H1 (cell line): Measurements from ENCODE around the gene KRT75.

ENCODE experiments used
- CBX8 ChIP-seq: fragments of 300-800, 300-1000 bp; sonication (generic); IDR thresholded peaks from 2 replicates; pipeline ENCODE4 v1.7.1; 2016; ENCODE audit warnings: low read depth, low read length, borderline replicate concordance
- EP300 ChIP-seq, 2 experiments: IDR thresholded peaks; 1 replicate in 1 of 2; 2 replicates in 1 of 2; pipeline ENCODE4 v1.6.1; 2011 to 2012; ENCODE audit warnings: low read depth in 2 of 2, low read length in 2 of 2, mild to moderate bottlenecking in 2 of 2, borderline replicate concordance in 1 of 2, inconsistent platforms in 1 of 2, moderate library complexity in 1 of 2
- GABPA ChIP-seq: IDR thresholded peaks from 2 replicates; pipeline ENCODE4 v1.6.1; 2011; ENCODE audit warnings: mild to moderate bottlenecking, low read length, moderate library complexity, borderline replicate concordance; ENCODE audit not compliant: insufficient read depth
- GTF2F1 ChIP-seq: IDR thresholded peaks from 2 replicates; pipeline ENCODE4 v1.6.1; 2012; ENCODE audit warnings: low read depth, low read length, improper control_type of control experiment, borderline replicate concordance
- MAFK ChIP-seq: IDR thresholded peaks from 2 replicates; pipeline ENCODE4 v1.6.1; 2012; ENCODE audit warnings: low read depth, mild to moderate bottlenecking, improper control_type of control experiment, low read length
- POLR2A ChIP-seq, 2 experiments: IDR thresholded peaks; 1 replicate in 1 of 2; 2 replicates in 1 of 2; pipeline ENCODE4 v1.6.1; 2011; ENCODE audit warnings: low read depth in 2 of 2, low read length in 2 of 2, mild to moderate bottlenecking in 2 of 2; ENCODE audit errors: control extremely low read depth in 1 of 2
- POLR2AphosphoS5 ChIP-seq: IDR thresholded peaks from 2 replicates; pipeline ENCODE4 v1.6.1; 2011; ENCODE audit warnings: low read depth, low read length
- RAD21 ChIP-seq, 2 experiments: IDR thresholded peaks in 1 of 2; conservative IDR thresholded peaks in 1 of 2; 2 replicates each; pipeline ENCODE4 v1.6.1; 2011; ENCODE audit warnings: low read depth in 2 of 2, low read length in 2 of 2, improper control_type of control experiment in 1 of 2, inconsistent platforms in 1 of 2, mild to moderate bottlenecking in 1 of 2, moderate library complexity in 1 of 2
- SAP30 ChIP-seq: fragments of 300-600 bp; sonication (generic); IDR thresholded peaks from 2 replicates; pipeline ENCODE4 v1.7.1; 2012; ENCODE audit warnings: low read length, moderate library complexity, mild to moderate bottlenecking, inconsistent platforms; ENCODE audit not compliant: insufficient read depth, insufficient replicate concordance
- SIN3A ChIP-seq, 2 experiments: IDR thresholded peaks in 1 of 2; conservative IDR thresholded peaks in 1 of 2; 2 replicates each; pipeline ENCODE4 v1.6.1; 2011 to 2012; ENCODE audit warnings: low read length in 2 of 2, improper control_type of control experiment in 1 of 2, low read depth in 1 of 2, mild to moderate bottlenecking in 1 of 2
- SP2 ChIP-seq: IDR thresholded peaks from 2 replicates; pipeline ENCODE4 v1.6.1; 2012; ENCODE audit warnings: mild to moderate bottlenecking, low read length, inconsistent platforms
- TF ChIP-seq, protein P1 (sequence below), 3 experiments: IDR thresholded peaks; 1 replicate in 2 of 3; 2 replicates in 1 of 3; pipeline versions ENCODE4 v1.5.1 to v1.6.1; 2011; ENCODE audit warnings: low read length in 3 of 3, mild to moderate bottlenecking in 3 of 3, inconsistent platforms in 2 of 3, low read depth in 1 of 3, moderate library complexity in 1 of 3; ENCODE audit not compliant: insufficient read depth in 1 of 3; ENCODE audit errors: control extremely low read depth in 1 of 3

DNA sequence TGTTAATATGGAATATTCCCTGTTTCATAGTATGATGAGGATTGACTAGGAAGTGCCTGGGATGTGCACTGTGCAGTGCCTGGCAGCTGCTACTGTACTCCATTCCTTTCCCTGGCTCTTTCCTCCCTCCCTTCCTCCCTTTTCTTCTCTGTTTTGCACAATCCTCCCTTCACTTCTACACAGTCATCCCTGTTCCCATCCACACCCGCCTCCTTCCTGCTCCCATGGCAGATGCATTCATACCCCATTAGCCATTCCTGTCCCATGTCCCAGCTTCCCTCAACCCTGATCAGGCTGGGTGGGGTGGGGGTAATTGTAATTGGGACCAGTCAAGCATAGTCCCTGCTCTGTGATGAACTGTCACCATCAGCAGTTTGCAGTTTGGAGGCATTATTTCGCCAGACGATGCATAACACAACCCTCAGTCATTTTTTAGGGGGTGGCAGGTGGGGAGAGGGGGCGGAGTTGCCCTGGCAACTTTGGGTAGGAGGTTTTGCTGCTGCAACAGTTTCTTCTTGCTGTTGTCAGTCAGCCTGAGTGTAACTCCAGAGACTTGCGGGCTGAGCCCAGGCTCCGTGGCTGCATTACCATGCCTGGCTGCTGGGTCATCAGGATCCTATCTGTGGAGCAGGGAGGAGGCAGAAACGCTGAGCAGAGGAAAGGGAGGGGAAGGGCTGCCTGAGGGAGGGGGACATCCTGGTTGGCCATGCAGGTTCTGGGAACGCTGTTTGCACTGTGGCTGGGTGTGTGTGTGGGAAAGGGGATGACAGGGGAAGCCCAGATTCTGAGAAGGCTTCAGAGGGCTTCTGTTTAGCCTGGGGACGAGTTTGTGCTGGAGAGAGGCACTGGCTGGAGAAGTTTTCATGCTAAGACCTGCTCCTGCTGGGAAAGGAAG is 44.6 kb downstream of the KRT75 start:
- TF ChIP-seq, protein P1, sequence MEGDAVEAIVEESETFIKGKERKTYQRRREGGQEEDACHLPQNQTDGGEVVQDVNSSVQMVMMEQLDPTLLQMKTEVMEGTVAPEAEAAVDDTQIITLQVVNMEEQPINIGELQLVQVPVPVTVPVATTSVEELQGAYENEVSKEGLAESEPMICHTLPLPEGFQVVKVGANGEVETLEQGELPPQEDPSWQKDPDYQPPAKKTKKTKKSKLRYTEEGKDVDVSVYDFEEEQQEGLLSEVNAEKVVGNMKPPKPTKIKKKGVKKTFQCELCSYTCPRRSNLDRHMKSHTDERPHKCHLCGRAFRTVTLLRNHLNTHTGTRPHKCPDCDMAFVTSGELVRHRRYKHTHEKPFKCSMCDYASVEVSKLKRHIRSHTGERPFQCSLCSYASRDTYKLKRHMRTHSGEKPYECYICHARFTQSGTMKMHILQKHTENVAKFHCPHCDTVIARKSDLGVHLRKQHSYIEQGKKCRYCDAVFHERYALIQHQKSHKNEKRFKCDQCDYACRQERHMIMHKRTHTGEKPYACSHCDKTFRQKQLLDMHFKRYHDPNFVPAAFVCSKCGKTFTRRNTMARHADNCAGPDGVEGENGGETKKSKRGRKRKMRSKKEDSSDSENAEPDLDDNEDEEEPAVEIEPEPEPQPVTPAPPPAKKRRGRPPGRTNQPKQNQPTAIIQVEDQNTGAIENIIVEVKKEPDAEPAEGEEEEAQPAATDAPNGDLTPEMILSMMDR (IDR thresholded peaks at IDR 0.05; ENCODE audit: control extremely low read depth in 1 of 3, insufficient read depth in 1 of 3, low read depth in 1 of 3, low read length in 3 of 3): no peak
- no peak for TF ChIP-seq CBX8
- TF ChIP-seq POLR2A (IDR thresholded peaks at IDR 0.05; ENCODE audit: control extremely low read depth in 1 of 2, low read depth in 2 of 2, low read length in 2 of 2): no peak
- TF ChIP-seq SP2: no peak
- TF ChIP-seq EP300 (IDR thresholded peaks at IDR 0.05; ENCODE audit: borderline replicate concordance in 1 of 2, low read depth in 2 of 2, low read length in 2 of 2): no peak
- no peak for TF ChIP-seq POLR2AphosphoS5
- TF ChIP-seq GTF2F1: no peak
- no peak for TF ChIP-seq GABPA
- no peak for TF ChIP-seq SIN3A (conservative IDR thresholded peaks at IDR 0.05 in 1 of 2, IDR thresholded peaks at IDR 0.05 in 1 of 2; ENCODE audit: low read depth in 1 of 2, low read length in 2 of 2)
- TF ChIP-seq SAP30: no peak
- TF ChIP-seq MAFK: no peak
- TF ChIP-seq RAD21 (IDR thresholded peaks at IDR 0.05 in 1 of 2, conservative IDR thresholded peaks at IDR 0.05 in 1 of 2; ENCODE audit: low read depth in 2 of 2, low read length in 2 of 2): no peak
